ENCODE data around the gene OR6C4.
"Not testable (repeated sequence)": the region's sequence is repeated elsewhere in the genome, so short reads cannot be mapped to it uniquely, and the experiment has no call there.

Gene OR6C4

GRCh38 chr12:55549302-55549701 lies at the start of gene OR6C4:
Gene OR6C4 (plus strand): TSS chr12:55549602. CDS start chr12:55551227, 1,625 bp downstream.
- DNase-seq (ENCODE audit: low read depth), result no peak

DNA sequence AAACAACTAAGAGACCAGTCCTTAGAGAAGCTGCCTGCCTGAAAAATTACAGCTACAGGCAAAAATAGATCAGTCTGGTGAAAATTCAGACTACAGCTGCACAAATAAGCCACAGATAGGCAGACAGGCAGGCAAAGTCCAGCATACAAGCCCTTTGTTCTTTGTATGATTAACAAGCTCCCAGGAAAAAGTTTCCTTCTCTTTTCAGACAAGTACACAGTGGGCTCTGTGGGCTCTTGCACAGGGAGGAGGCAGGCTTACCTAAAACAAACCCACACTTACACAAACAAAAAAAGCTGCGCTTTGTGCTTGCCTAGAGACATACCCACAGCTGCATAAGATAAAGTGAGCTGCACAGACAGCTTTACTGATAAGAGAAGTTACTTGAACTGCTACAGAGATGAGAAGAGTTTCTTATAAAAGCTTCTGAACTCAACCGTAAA lies 49.6 kb upstream of the OR6C4 start:
- DNase-seq (ENCODE audit: low read depth), result no peak

DNA sequence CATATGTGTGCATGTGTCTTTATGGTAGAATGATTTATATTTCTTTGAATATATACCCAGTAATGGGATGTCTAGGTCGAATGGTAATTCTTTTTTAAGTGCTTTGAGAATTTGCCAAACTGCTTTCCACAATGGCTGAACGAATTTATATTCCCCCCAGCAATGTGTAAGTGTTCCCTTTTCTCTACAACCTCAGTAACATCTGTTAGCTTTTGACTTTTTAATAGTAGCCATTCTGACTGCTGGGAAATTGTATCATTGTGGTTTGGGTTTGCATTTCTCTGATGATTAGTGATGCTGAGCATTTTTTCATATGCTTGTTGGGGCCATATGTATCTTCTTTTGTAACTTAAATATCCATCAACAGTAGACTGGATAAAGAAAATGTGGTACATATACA lies 47.8 kb upstream of the OR6C4 start:
- no peak for DNase-seq (ENCODE audit: low read depth)

GRCh38 chr12:55515696-55516095 lies 33.7 kb upstream of the OR6C4 start:
- no peak for DNase-seq (ENCODE audit: low read depth)

DNA sequence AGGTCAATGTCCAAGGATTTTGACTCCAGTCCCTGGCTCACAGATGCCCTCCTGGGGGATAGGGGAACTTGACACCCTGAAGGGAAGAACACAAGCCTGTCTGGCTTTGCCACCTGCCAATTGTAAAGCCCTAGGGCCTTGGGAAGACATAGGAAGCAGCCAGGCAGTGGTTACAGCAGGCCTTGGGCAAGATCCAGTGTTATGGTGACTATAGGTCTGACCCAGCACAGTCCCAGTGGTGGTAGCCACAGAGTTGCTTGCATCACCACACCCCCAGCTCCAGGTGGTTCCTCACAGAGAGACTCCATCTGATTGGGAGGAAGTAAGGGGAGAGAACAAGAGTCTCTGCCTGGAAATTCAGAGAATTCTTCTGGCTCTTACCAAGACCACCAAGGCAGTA lies 33.0 kb upstream of the OR6C4 start:
- DNase-seq (ENCODE audit: low read depth), result no peak

- DNase-seq (ENCODE audit: low read depth), result not testable (repeated sequence)
These were observed 1.2 kb upstream of the OR6C4 start for GRCh38 chr12:55548235-55548634.

DNA sequence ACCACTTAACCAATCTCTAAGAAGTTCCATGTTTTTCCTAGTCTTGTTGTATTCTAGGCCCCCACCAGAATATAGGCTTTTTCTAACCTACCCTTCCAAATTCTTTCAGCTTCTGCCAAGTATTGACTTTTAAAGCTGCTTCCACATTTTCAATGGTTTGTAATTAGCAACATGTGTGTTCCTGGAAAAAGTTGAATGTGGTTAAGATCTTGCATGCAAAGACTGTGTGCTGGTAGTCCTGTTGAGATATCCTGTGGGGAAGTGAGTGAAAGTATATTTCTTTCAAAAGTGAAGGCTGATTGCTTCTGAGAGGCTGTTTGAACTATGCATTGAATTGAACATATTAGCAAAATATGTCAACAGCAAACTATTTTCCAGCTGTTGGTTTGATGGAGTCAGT lies 646 bp upstream of the OR6C4 start:
- DNase-seq (ENCODE audit: low read depth), result no peak

DNA sequence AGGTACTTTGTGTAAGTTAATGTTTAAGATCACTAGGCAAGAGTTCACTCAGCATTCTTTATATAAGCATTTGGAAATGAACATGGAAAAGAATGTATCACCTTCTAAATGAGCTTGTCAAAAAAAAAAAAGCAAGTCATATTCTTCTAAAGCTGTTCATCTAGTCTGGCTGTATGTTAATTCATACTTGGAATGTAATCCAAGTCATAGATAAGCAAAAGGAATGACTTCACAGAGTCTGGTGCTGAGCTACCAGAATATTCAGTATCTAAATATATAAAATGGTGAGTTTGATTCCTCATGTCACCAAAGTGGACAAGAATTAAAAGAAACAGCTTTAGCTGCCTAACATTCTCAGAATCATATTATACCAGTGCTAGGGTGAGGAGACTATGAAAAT lies 4.9 kb downstream of the OR6C4 start:
- DNase-seq (ENCODE audit: low read depth), result no peak

DNA sequence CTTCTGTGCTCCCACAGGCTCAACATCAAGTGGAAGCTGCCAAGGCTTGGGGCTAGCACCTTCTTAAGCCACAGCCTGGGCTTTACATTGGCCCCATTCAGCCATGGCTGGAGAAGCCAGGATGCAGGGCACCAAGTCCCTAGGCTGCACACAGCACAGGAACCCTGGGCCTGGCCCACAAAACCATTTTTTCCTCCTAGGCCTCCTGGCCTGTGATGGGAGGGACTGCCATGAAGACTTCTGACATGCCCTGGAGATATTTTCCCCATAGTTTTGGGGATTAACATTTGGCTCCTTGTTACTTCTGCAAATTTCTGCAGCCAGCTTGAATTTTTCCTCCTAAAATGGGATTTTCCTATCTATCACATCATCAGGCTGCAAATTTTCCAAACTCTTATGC lies 20.7 kb downstream of the OR6C4 start:
- DNase-seq (ENCODE audit: low read depth), result not testable (repeated sequence)

GRCh38 chr12:55570689-55571088 lies 21.3 kb downstream of the OR6C4 start:
- DNase-seq (ENCODE audit: low read depth), result not testable (repeated sequence)

DNA sequence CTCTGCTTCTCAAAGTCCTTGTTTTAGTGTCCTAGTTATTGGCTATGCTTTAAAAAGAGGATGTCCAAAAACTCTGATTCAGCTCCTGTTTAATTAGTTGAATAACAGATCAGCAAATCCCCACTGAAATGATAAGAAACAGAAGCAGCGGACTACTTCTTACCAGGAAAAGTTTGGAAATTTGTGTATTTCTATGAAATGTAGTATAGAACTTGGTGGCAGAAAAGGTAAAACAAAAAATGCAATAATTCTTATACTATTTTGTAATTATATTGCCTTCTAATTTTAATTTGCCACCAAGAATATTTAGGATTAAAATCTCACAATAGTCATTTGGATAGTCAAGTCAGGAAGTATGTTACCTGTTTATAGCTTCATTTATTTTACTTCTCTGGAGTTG lies 22.8 kb downstream of the OR6C4 start, which contains the start of gene OR2AP1:
Gene OR2AP1, plus strand, starts transcription at position 301 of the 400 bp plus-strand sequence. CDS start 1,947 bp downstream, outside the sequence.
- no peak for DNase-seq (ENCODE audit: low read depth)

DNA sequence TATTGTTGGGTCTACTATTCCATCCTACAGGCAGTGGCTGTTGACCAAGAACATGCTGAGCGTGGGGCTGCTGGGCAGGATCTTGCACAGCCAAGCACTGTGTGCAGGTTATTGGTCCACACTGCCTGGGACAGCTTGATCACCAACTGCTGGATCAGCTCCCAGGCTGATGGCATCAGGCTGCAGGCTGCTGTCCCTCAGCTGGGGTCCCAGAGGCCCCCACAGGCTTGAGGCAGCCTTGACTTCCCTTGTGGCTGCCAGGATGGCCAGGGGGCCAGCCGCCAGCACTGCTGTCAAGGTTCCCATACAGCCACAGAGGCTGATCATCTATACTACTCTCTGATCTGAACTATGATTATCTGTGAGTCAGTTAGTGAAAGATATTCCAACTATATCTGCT lies 32.7 kb downstream of the OR6C4 start:
- no peak for DNase-seq (ENCODE audit: low read depth)

DNA sequence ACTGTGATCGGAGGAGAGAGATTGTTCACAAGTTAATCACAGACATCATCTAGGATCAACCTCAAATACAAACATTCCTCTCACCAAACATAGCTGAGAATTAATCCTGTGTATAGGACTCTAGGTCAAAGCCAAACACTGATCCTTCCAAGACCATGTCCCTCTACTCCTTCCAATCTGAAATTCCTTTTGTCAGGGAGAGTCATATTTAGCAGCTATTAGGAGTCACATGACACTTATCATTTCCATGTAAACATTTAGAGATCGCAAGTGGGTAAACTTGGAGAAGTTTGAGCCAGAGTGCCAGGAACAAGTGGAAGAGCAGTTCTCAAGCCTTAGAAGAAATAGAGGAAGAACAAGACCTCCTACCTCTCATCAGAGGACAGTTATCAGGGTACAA lies 36.4 kb downstream of the OR6C4 start:
- DNase-seq (ENCODE audit: low read depth), result no peak

GRCh38 chr12:55590152-55590551 lies 40.8 kb downstream of the OR6C4 start:
- DNase-seq (ENCODE audit: low read depth), result not testable (repeated sequence)
